T47D (cell line): Measurements from ENCODE around the gene FCHSD2.

Experiments used
- DNase-seq, 2 experiments: peaks; one replicate each; pipeline versions ENCODE4 v3.0.0 to v3.0.0-alpha.2; 2011 to 2012; ENCODE audit warnings: low read depth in 1 of 2, low spot score in 1 of 2
- JUND ChIP-seq: IDR thresholded peaks from 2 replicates; pipeline ENCODE4 v1.6.1; 2012; ENCODE audit warnings: low read depth
- in situ Hi-C: cut with HindIII; loops from 2 replicates; pipeline ENCODE4 v1.10.0; 2016; ENCODE audit warnings: low sequenced_read_pairs, low pct_unique_long_range_greater_than_20kb

Gene FCHSD2

GRCh38 chr11:73164803-73165540 is 22.9 kb upstream of the FCHSD2 start:
- in situ Hi-C loops, result no loop called here
- TF ChIP-seq JUND, result no peak

GRCh38 chr11:73163638-73164174 is 21.6 kb upstream of the FCHSD2 start:
- in situ Hi-C loops, result no loop called here
- TF ChIP-seq JUND, result no peak
- peak in 1 of 2 experiments; percentile 50 for DNase-seq

More at GRCh38 chr11:73164803-73165540, 22.9 kb upstream of the FCHSD2 start:
- DNase-seq, result no peak

GRCh38 chr11:73162196-73162740 is 20.1 kb upstream of the FCHSD2 start:
- in situ Hi-C loops, result no loop called here
- no peak for DNase-seq

GRCh38 chr11:73160005-73160760 is 18.1 kb upstream of the FCHSD2 start:
- no peak for DNase-seq
- in situ Hi-C loops, result no loop called here
- no peak for TF ChIP-seq JUND

More at GRCh38 chr11:73162196-73162740, 20.1 kb upstream of the FCHSD2 start:
- TF ChIP-seq JUND, result no peak

GRCh38 chr11:73159297-73159696 is 17.2 kb upstream of the FCHSD2 start:
- in situ Hi-C loops, result no loop called here
- no peak for TF ChIP-seq JUND
- no peak for DNase-seq

- in situ Hi-C loops, result no loop called here
- TF ChIP-seq JUND, result no peak
- DNase-seq, result no peak
Observed at GRCh38 chr11:73158356-73159051, 16.4 kb upstream of the FCHSD2 start.

GRCh38 chr11:73157101-73158010 is 15.2 kb upstream of the FCHSD2 start:
- in situ Hi-C loops, result no loop called here
- DNase-seq, result no peak
- TF ChIP-seq JUND, result no peak

- in situ Hi-C loops, result no loop called here
- DNase-seq, result no peak
- no peak for TF ChIP-seq JUND
Observed at GRCh38 chr11:73156686-73157085, 14.6 kb upstream of the FCHSD2 start.

- in situ Hi-C loops, result no loop called here
- no peak for TF ChIP-seq JUND
Observed at GRCh38 chr11:73156114-73156513, 14.0 kb upstream of the FCHSD2 start.

GRCh38 chr11:73155102-73155501 is 13.0 kb upstream of the FCHSD2 start:
- no peak for TF ChIP-seq JUND
- DNase-seq, result no peak
- in situ Hi-C loops, result no loop called here

More at GRCh38 chr11:73156114-73156513, 14.0 kb upstream of the FCHSD2 start:
- DNase-seq, result no peak

- no peak for DNase-seq
- TF ChIP-seq JUND, result no peak
- in situ Hi-C loops, result no loop called here
Observed at GRCh38 chr11:73154178-73154577, 12.1 kb upstream of the FCHSD2 start.
